Thyroid gland (tissue), 4 donors: ENCODE measurements around the gene EFTUD2. TPM values are rescaled to one million over a fixed set of nuclear protein-coding genes. Genes with fewer than 3 reads are reported as not detected.
A peak's percentile ranks its signal among the peaks of the same experiment; 100 is the strongest.

ENCODE experiments used
- DNase-seq, 2 donors: peaks; one replicate each; pipeline ENCODE4 v3.0.0-alpha.2; 2019
- H3K27ac ChIP-seq, 3 donors: fragments of 200-600 bp; sonication (generic); 1 replicate in 2 of 3; 2 replicates in 1 of 3; pipeline ENCODE4 v1.5.1; 2016 to 2019; ENCODE audit warnings: mild to moderate bottlenecking in 1 of 3, moderate library complexity in 1 of 3
- H3K27me3 ChIP-seq: fragments of 200-600 bp; sonication (generic); one replicate; pipeline ENCODE4 v1.5.1; 2019
- H3K36me3 ChIP-seq, 2 donors: fragments of 200-600 bp; sonication (generic); one replicate each; pipeline ENCODE4 v1.5.1; 2016 to 2019
- H3K4me1 ChIP-seq, 2 donors: fragments of 200-600 bp; sonication (generic); one replicate each; pipeline ENCODE4 v1.5.1; 2017 to 2019
- H3K4me3 ChIP-seq, 3 donors: fragments of 200-600 bp; sonication (generic); replicated peaks in 1 of 3; 1 replicate in 2 of 3; 2 replicates in 1 of 3; pipeline ENCODE4 v1.5.1; 2016; ENCODE audit warnings: mild to moderate bottlenecking in 1 of 3
- H3K9me3 ChIP-seq: fragments of 200-600 bp; sonication (generic); one replicate; pipeline ENCODE4 v1.5.1; 2017
- POLR2A ChIP-seq, 2 donors: fragments of 450-650 bp; IDR thresholded peaks; one replicate each; pipeline ENCODE4 v1.6.1; 2017; ENCODE audit warnings: antibody characterized with exemption in 2 of 2, mild to moderate bottlenecking in 2 of 2, moderate library complexity in 1 of 2
- WGBS, 2 donors: methylation state at CpG; one replicate each; pipeline ENCODE4 v1.1.5; 2017; 5-methylcytosine and 5-hydroxymethylcytosine counted together
- intact Hi-C: fragments of 100-400 bp; cut with DNase I; formaldehyde crosslinking; loops from one replicate; pipeline ENCODE4 v1.15.1; 2023
- total RNA-seq, 4 donors: library from RNA; depleted of rRNA; stranded (reverse); fragments of >200 nt; gene quantifications; one replicate each; pipeline ENCODE4 v1.2.3, GENCODE V29; 2016
- TF ChIP-seq, protein P1 (sequence below), 6 experiments: fragments of 200-600 bp in 3 of 6; fragments of 450-650 bp in 3 of 6; sonication (generic) in 3 of 6; IDR thresholded peaks; one replicate each; pipeline ENCODE4 v1.5.1; 2016 to 2019; ENCODE audit warnings: antibody characterized with exemption in 6 of 6, mild to moderate bottlenecking in 2 of 6, inconsistent platforms in 1 of 6, moderate library complexity in 1 of 6

The EFTUD2 gene
- total RNA-seq, 4 donors from 2014 or later = 49.2 to 110 (median 75.1) TPM

DNA sequence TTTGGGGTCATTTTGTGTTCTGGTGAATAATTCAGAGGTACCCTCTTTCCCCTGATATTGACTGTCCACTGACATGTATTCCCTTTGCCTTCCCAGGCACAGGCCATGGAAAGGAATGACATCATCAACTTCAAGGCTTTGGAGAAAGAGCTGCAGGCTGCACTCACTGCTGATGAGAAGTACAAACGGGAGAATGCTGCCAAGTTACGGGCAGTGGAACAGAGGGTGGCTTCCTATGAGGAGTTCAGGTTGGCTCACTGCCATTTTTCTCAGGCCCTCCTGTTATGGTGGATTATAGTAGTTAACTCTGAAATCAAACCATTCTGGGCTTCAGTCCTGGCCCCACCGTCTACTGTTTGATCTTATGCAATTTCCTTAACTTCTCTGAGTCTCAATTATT lies 1.6 kb upstream of the EFTUD2 start:
- H3K4me3 ChIP-seq = no peak overlapping the region
- 8 to 20% methylated on average over 3 of the region's 3 CpGs for WGBS, 2 donors
- H3K27me3 ChIP-seq = no peaks in the 10 kb centered on the region
- intact Hi-C loops = no loop called here
- peaks cover 34 to 45% of the 10 kb centered on the region in 2 donors for H3K4me1 ChIP-seq
- no peaks in the 10 kb centered on the region for H3K36me3 ChIP-seq
- no peaks in the 10 kb centered on the region for H3K9me3 ChIP-seq
- TF ChIP-seq, protein P1, sequence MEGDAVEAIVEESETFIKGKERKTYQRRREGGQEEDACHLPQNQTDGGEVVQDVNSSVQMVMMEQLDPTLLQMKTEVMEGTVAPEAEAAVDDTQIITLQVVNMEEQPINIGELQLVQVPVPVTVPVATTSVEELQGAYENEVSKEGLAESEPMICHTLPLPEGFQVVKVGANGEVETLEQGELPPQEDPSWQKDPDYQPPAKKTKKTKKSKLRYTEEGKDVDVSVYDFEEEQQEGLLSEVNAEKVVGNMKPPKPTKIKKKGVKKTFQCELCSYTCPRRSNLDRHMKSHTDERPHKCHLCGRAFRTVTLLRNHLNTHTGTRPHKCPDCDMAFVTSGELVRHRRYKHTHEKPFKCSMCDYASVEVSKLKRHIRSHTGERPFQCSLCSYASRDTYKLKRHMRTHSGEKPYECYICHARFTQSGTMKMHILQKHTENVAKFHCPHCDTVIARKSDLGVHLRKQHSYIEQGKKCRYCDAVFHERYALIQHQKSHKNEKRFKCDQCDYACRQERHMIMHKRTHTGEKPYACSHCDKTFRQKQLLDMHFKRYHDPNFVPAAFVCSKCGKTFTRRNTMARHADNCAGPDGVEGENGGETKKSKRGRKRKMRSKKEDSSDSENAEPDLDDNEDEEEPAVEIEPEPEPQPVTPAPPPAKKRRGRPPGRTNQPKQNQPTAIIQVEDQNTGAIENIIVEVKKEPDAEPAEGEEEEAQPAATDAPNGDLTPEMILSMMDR (IDR thresholded peaks at IDR 0.05) = no peak
- TF ChIP-seq POLR2A (IDR thresholded peaks at IDR 0.05) = peak in 1 of 2 donors; percentile 34
- DNase-seq = peak; percentile 89 to 91
- H3K27ac ChIP-seq = peak overlapping the region; percentile 89 to 93 (median 92)

DNA sequence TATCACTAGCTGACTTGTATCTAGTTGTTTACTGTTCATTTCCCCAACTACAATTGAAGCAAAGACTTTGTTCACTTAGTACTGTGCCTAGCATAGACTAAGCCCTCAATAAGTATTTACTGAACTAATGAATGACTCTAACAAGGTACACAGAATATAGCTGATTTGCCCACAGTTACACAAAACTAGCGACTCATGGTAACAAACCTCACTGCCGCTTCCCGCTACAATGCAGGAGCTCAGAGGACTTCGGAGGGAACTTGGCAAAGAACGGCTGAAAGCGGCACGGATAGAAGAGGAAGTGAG lies 524 bp downstream of the EFTUD2 start:
- Histone ChIP-seq H3K36me3 (peaks cover 4 to 9% of the 10 kb centered on the region in 2 donors), H3K27ac (peak overlapping the region in 2 of 3 donors; percentile 92 to 93), H3K27me3 (no peaks in the 10 kb centered on the region), H3K4me3 (peak overlapping the region; percentile 51 to 70 (median 57)), H3K9me3 (no peaks in the 10 kb centered on the region), H3K4me1 (peaks cover 34 to 45% of the 10 kb centered on the region in 2 donors)
- WGBS, 2 donors = 0% methylated on average over 7 of the region's 7 CpGs
- TF ChIP-seq, protein P1 (IDR thresholded peaks at IDR 0.05) = no peak
- no peak for TF ChIP-seq POLR2A (IDR thresholded peaks at IDR 0.05)
- peak in 1 of 2 donors; percentile 19 for DNase-seq
- intact Hi-C loops = no loop called here

DNA sequence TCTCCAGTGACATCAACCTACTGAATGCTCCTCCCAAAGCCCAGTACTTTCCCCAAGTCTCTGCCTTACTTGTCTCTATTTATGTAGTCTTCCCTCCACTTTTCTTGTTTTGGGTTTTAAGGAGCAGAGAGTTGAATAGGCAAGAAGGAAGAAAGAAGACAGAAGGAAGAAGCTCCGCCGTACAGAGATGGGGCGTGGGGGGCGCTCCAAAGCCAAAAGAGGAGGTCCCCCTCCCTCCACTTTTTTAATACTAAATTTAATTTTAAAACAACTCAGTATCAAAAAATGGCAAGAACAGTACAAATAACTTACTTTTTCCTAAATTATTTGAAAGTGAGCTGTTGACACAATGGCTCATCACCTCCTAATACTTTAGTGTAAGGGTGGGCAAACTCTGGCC lies 4.6 kb downstream of the EFTUD2 start:
- TF ChIP-seq, protein P1 (IDR thresholded peaks at IDR 0.05) = no peak
- TF ChIP-seq POLR2A (IDR thresholded peaks at IDR 0.05) = no peak
- intact Hi-C loops = no loop called here
- Histone ChIP-seq H3K4me3 (no peak overlapping the region), H3K27me3 (no peaks in the 10 kb centered on the region), H3K36me3 (peaks cover 17 to 18% of the 10 kb centered on the region in 2 donors), H3K27ac (no peak overlapping the region), H3K9me3 (no peaks in the 10 kb centered on the region), H3K4me1 (peaks cover 14% of the 10 kb centered on the region in 2 donors)
- DNase-seq = no peak
- 93% methylated on average over 4 of the region's 4 CpGs for WGBS, 2 donors

DNA sequence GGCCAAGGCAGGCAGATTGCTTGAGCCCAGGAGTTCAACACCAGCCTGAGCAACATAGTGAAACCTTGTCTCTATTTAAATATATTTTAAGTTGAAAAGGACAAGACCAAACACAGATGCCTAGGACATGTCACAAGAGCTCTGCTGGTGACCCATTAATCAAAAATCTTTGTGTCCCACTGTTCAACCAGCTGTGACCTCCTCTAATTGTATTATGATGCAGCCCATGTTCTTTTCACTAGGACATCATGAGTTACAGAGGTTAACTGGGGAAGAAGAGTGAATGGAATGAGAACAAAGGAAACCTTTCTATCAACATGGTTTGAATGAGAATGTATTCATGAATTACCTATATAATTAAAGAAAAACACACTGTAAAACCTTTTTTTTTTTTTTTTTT lies 7.0 kb downstream of the EFTUD2 start:
- TF ChIP-seq POLR2A (IDR thresholded peaks at IDR 0.05) = no peak
- TF ChIP-seq, protein P1 (IDR thresholded peaks at IDR 0.05) = no peak
- H3K27me3 ChIP-seq = no peaks in the 10 kb centered on the region
- peaks cover 0 to 2% of the 10 kb centered on the region in 2 donors for H3K4me1 ChIP-seq
- no peak for DNase-seq
- no peak overlapping the region for H3K4me3 ChIP-seq
- no peaks in the 10 kb centered on the region for H3K9me3 ChIP-seq
- H3K36me3 ChIP-seq = peaks cover 17 to 18% of the 10 kb centered on the region in 2 donors
- intact Hi-C loops = no loop called here
- no peak overlapping the region for H3K27ac ChIP-seq

DNA sequence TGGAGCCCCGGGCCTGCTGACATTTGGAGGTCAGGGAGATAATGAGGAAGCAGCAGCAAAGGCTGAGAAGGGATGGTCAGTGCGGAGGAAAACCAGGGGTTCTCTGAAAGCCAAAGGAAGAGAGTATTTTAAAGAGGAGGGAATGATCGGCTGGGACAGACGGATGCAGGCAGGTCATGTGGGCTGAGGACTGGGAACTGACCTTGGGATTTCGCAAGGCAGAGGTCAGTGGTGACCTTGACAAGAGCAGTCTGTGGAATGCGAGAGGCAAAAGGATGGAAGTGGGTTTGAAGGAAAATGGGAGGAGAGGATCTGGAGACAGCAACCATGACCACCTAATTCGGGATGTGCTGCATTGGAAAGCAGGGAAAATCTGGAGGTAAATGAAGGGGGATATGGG lies 10.2 kb downstream of the EFTUD2 start:
- Histone ChIP-seq H3K9me3 (no peaks in the 10 kb centered on the region), H3K36me3 (peaks cover 38 to 39% of the 10 kb centered on the region in 2 donors), H3K27ac (no peak overlapping the region), H3K4me3 (no peak overlapping the region), H3K27me3 (no peaks in the 10 kb centered on the region), H3K4me1 (no peaks in the 10 kb centered on the region)
- whole genome bisulfite sequencing, 2 donors = 88 to 90% methylated on average over 7 of the region's 7 CpGs
- DNase-seq = no peak
- intact Hi-C loops = no loop called here
- TF ChIP-seq, protein P1 (IDR thresholded peaks at IDR 0.05) = no peak
- TF ChIP-seq POLR2A (IDR thresholded peaks at IDR 0.05) = no peak
